Measurements from ENCODE around the gene TMSB10. TPM values are rescaled to one million over a fixed set of nuclear protein-coding genes. Genes with fewer than 3 reads are reported as not detected.

The TMSB10 gene
- total RNA-seq (2014; rRNA removed; shearing (Covaris generic)) (834 and 976 TPM in 2 replicates), polyA plus RNA-seq (2016; fragmentation: Nextera tagmentation; extraction: Ambion mirVana) (2,942 and 3,166 TPM in 2 replicates)
- long read RNA-seq, transcript TMSB10-201 (3 exons, 496 nt), result major isoform, 692 of 749 reads
- long read RNA-seq, partial matches to known transcripts, result 47 of 749 reads
- long read RNA-seq, other reads (novel, unspliced or antisense), result 10 of 749 reads

- peak within 1 kb of the TSS; percentile 89 for H2AFZ ChIP-seq
- H3K27me3 Mint-ChIP-seq (ENCODE audit: insufficient read depth, low read depth, poor library complexity), result peaks cover 27% of the 10 kb centered on the region
- peak within 1 kb of the TSS; percentile 21; the same call in 1 of the 2 replicates for H3K27ac ChIP-seq (ENCODE audit: low read depth)
- H3K36me3 Mint-ChIP-seq (ENCODE audit: low read depth), result peaks cover 35% of the 10 kb centered on the region
- TF ChIP-seq EZH2phosphoT487 (IDR thresholded peaks at IDR 0.05; ENCODE audit: unreplicated experiment) (no peak), ZNF462 (CRISPR knock-in tag; IDR thresholded peaks at IDR 0.05) (no peak), POLR2AphosphoS5 (IDR thresholded peaks at IDR 0.05; ENCODE audit: low read depth) (peak; percentile 96)
- H3K4me1 Mint-ChIP-seq, result peaks cover 21% of the 10 kb centered on the region; the same call in 2 of the 3 replicates
- H3K27ac Mint-ChIP-seq, result no peak within 1 kb of the TSS
- peak within 1 kb of the TSS; percentile 89 for H3K4me3 Mint-ChIP-seq
- peak; percentile 64 for DNase-seq (ENCODE audit: low spot score)
- H3K4me3 ChIP-seq, result peak within 1 kb of the TSS; percentile 95
- peaks cover 14% of the 10 kb centered on the region for H3K9me2 ChIP-seq (ENCODE audit: insufficient read depth)
- H3K79me2 ChIP-seq (replicated peaks; ENCODE audit: insufficient read depth), result peaks cover 7% of the 10 kb centered on the region
- peaks cover 3% of the 10 kb centered on the region; the same call in 1 of the 2 replicates for H3F3A ChIP-seq (replicated peaks; ENCODE audit: low read depth)
- peaks cover 23% of the 10 kb centered on the region for H3K27me3 ChIP-seq (ENCODE audit: insufficient read depth)
- ATAC-seq, result peak; percentile 52
- no peaks in the 10 kb centered on the region for H4K20me1 ChIP-seq (replicated peaks; ENCODE audit: insufficient read depth)
- peak within 1 kb of the TSS; percentile 92 for H3K4me2 ChIP-seq
- peaks cover 8% of the 10 kb centered on the region; the same call in 2 of the 3 replicates for H3K9me3 Mint-ChIP-seq
- H3K36me3 ChIP-seq (ENCODE audit: insufficient read depth), result no peaks in the 10 kb centered on the region
- H3K4me1 ChIP-seq (ENCODE audit: insufficient read depth), result peaks cover 10% of the 10 kb centered on the region
These were observed at the start of gene TMSB10 for GRCh38 chr2:84905181-84906107. Gene TMSB10, plus strand, starts transcription at chr2:84905656.

Data from GM23338 (cell line).